WTC11 (cell line): ENCODE measurements around the gene SRCIN1. TPM values are rescaled to one million over a fixed set of nuclear protein-coding genes. Genes with fewer than 3 reads are reported as not detected.

ENCODE experiments used
- ATF1 ChIP-seq: sonication (generic); formaldehyde crosslinking; IDR thresholded peaks from 2 replicates; pipeline ENCODE4 v1.8.1; 2023; ENCODE audit warnings: mild to moderate bottlenecking, moderate library complexity, missing genetic modification reagents
- ATF3 ChIP-seq: sonication (generic); formaldehyde crosslinking; conservative IDR thresholded peaks from 2 replicates; pipeline ENCODE4 v1.8.1; 2022; ENCODE audit warnings: mild to moderate bottlenecking, missing genetic modification reagents
- CBFB ChIP-seq: sonication (generic); formaldehyde crosslinking; IDR thresholded peaks from 2 replicates; pipeline ENCODE4 v1.8.1; 2022; ENCODE audit warnings: mild to moderate bottlenecking, low read depth, missing genetic modification reagents
- E2F5 ChIP-seq: sonication (generic); formaldehyde crosslinking; IDR thresholded peaks from 2 replicates; pipeline ENCODE4 v1.8.1; 2022; ENCODE audit warnings: mild to moderate bottlenecking, moderate library complexity, missing genetic modification reagents
- FOXK1 ChIP-seq: sonication (generic); formaldehyde crosslinking; IDR thresholded peaks from 2 replicates; pipeline ENCODE4 v1.8.0; 2022; ENCODE audit warnings: mild to moderate bottlenecking, moderate library complexity, missing genetic modification reagents
- GTF2I ChIP-seq: fragments of 250-450 bp; sonication (Bioruptor Pico); conservative IDR thresholded peaks from 2 replicates; pipeline ENCODE4 v1.4.0; 2021; ENCODE audit warnings: mild to moderate bottlenecking
- NR2C2 ChIP-seq: sonication (generic); formaldehyde crosslinking; IDR thresholded peaks from 2 replicates; pipeline ENCODE4 v1.8.0; 2022; ENCODE audit warnings: mild to moderate bottlenecking, missing genetic modification reagents
- RORB ChIP-seq: fragments of 250-450 bp; sonication (Bioruptor Pico); IDR thresholded peaks from 2 replicates; pipeline ENCODE4 v1.9.0; 2021; ENCODE audit warnings: mild to moderate bottlenecking
- SMAD3 ChIP-seq: sonication (generic); formaldehyde crosslinking; IDR thresholded peaks from 2 replicates; pipeline ENCODE4 v1.8.0; 2022; ENCODE audit warnings: missing genetic modification reagents, mild to moderate bottlenecking, borderline replicate concordance
- SMAD4 ChIP-seq: sonication (generic); formaldehyde crosslinking; IDR thresholded peaks from 2 replicates; pipeline ENCODE4 v1.8.0; 2022; ENCODE audit warnings: mild to moderate bottlenecking, missing genetic modification reagents
- TCF7 ChIP-seq: sonication (generic); formaldehyde crosslinking; IDR thresholded peaks from 2 replicates; pipeline ENCODE4 v1.8.0; 2022; ENCODE audit warnings: mild to moderate bottlenecking, low read depth, missing genetic modification reagents, moderate library complexity
- USF1 ChIP-seq: sonication (generic); formaldehyde crosslinking; IDR thresholded peaks from 2 replicates; pipeline ENCODE4 v1.8.0; 2022; ENCODE audit warnings: mild to moderate bottlenecking, missing genetic modification reagents
- ZMAT4 ChIP-seq: fragments of 250-450 bp; sonication (Bioruptor Pico); IDR thresholded peaks from 2 replicates; pipeline ENCODE4 v1.9.0; 2021; ENCODE audit warnings: mild to moderate bottlenecking
- ZNF232 ChIP-seq: sonication (generic); formaldehyde crosslinking; IDR thresholded peaks from 2 replicates; pipeline ENCODE4 v1.8.0; 2022; ENCODE audit warnings: mild to moderate bottlenecking, missing genetic modification reagents
- ZNF396 ChIP-seq: fragments of 250-450 bp; sonication (Bioruptor Pico); IDR thresholded peaks from 2 replicates; pipeline ENCODE4 v1.8.0; 2021; ENCODE audit warnings: mild to moderate bottlenecking, moderate library complexity, borderline replicate concordance
- ZNF425 ChIP-seq: fragments of 250-450 bp; sonication (Bioruptor Pico); conservative IDR thresholded peaks from 2 replicates; pipeline ENCODE4 v1.9.0; 2021; ENCODE audit warnings: mild to moderate bottlenecking
- total RNA-seq: library from RNA; stranded (reverse); gene quantifications from 3 replicates; pipeline ENCODE4 v1.2.3, GENCODE V29; 2021
- TF ChIP-seq, protein P1 (sequence below): sonication (generic); formaldehyde crosslinking; IDR thresholded peaks from 2 replicates; pipeline ENCODE4 v1.8.1; 2023; ENCODE audit warnings: mild to moderate bottlenecking, missing genetic modification reagents, moderate library complexity
- TF ChIP-seq, protein P2 (sequence below): fragments of 250-450 bp; sonication (Bioruptor Pico); IDR thresholded peaks from 2 replicates; pipeline ENCODE4 v1.9.0; 2021; ENCODE audit warnings: mild to moderate bottlenecking, borderline replicate concordance
- TF ChIP-seq, protein P3 (sequence below): sonication (generic); formaldehyde crosslinking; IDR thresholded peaks from 2 replicates; pipeline ENCODE4 v1.8.0; 2023; ENCODE audit warnings: missing genetic modification reagents, mild to moderate bottlenecking, borderline replicate concordance
- TF ChIP-seq, protein P4 (sequence below): sonication (generic); formaldehyde crosslinking; conservative IDR thresholded peaks from 2 replicates; pipeline ENCODE4 v1.8.1; 2023; ENCODE audit warnings: mild to moderate bottlenecking, low read depth, missing genetic modification reagents, moderate library complexity

Gene SRCIN1
- total RNA-seq, 1 experiment from 2014 or later, result 17.3 TPM

GRCh38 chr17:38557836-38558727, 47.7 kb downstream of the SRCIN1 start (continued):
- no peak for TF ChIP-seq CBFB
- TF ChIP-seq ZNF232, result no peak
- no peak for TF ChIP-seq ZMAT4 (CRISPR knock-in tag)
- TF ChIP-seq NR2C2 (CRISPR knock-in tag), result no peak
- TF ChIP-seq GTF2I (CRISPR knock-in tag), result no peak
- 0 out of 2 replicates have a peak, but pooled peaks have one; percentile 11 for TF ChIP-seq SMAD3
- no peak for TF ChIP-seq TCF7 (CRISPR knock-in tag)
- TF ChIP-seq RORB (CRISPR knock-in tag), result no peak
- TF ChIP-seq E2F5 (CRISPR knock-in tag), result peak; percentile 92
- TF ChIP-seq, protein P1, sequence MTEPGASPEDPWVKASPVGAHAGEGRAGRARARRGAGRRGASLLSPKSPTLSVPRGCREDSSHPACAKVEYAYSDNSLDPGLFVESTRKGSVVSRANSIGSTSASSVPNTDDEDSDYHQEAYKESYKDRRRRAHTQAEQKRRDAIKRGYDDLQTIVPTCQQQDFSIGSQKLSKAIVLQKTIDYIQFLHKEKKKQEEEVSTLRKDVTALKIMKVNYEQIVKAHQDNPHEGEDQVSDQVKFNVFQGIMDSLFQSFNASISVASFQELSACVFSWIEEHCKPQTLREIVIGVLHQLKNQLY (CRISPR knock-in tag), result no peak
- no peak for TF ChIP-seq ZNF425 (CRISPR knock-in tag)
- no peak for TF ChIP-seq SMAD4 (CRISPR knock-in tag)
- TF ChIP-seq FOXK1 (CRISPR knock-in tag), result peak; percentile 26; the same call in 1 of the 2 replicates
- no peak for TF ChIP-seq ZNF396
- TF ChIP-seq, protein P2, sequence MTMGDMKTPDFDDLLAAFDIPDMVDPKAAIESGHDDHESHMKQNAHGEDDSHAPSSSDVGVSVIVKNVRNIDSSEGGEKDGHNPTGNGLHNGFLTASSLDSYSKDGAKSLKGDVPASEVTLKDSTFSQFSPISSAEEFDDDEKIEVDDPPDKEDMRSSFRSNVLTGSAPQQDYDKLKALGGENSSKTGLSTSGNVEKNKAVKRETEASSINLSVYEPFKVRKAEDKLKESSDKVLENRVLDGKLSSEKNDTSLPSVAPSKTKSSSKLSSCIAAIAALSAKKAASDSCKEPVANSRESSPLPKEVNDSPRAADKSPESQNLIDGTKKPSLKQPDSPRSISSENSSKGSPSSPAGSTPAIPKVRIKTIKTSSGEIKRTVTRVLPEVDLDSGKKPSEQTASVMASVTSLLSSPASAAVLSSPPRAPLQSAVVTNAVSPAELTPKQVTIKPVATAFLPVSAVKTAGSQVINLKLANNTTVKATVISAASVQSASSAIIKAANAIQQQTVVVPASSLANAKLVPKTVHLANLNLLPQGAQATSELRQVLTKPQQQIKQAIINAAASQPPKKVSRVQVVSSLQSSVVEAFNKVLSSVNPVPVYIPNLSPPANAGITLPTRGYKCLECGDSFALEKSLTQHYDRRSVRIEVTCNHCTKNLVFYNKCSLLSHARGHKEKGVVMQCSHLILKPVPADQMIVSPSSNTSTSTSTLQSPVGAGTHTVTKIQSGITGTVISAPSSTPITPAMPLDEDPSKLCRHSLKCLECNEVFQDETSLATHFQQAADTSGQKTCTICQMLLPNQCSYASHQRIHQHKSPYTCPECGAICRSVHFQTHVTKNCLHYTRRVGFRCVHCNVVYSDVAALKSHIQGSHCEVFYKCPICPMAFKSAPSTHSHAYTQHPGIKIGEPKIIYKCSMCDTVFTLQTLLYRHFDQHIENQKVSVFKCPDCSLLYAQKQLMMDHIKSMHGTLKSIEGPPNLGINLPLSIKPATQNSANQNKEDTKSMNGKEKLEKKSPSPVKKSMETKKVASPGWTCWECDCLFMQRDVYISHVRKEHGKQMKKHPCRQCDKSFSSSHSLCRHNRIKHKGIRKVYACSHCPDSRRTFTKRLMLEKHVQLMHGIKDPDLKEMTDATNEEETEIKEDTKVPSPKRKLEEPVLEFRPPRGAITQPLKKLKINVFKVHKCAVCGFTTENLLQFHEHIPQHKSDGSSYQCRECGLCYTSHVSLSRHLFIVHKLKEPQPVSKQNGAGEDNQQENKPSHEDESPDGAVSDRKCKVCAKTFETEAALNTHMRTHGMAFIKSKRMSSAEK (CRISPR knock-in tag), result no peak
- TF ChIP-seq ATF3 (CRISPR knock-in tag), result no peak
- no peak for TF ChIP-seq ATF1 (CRISPR knock-in tag)
- TF ChIP-seq, protein P3, sequence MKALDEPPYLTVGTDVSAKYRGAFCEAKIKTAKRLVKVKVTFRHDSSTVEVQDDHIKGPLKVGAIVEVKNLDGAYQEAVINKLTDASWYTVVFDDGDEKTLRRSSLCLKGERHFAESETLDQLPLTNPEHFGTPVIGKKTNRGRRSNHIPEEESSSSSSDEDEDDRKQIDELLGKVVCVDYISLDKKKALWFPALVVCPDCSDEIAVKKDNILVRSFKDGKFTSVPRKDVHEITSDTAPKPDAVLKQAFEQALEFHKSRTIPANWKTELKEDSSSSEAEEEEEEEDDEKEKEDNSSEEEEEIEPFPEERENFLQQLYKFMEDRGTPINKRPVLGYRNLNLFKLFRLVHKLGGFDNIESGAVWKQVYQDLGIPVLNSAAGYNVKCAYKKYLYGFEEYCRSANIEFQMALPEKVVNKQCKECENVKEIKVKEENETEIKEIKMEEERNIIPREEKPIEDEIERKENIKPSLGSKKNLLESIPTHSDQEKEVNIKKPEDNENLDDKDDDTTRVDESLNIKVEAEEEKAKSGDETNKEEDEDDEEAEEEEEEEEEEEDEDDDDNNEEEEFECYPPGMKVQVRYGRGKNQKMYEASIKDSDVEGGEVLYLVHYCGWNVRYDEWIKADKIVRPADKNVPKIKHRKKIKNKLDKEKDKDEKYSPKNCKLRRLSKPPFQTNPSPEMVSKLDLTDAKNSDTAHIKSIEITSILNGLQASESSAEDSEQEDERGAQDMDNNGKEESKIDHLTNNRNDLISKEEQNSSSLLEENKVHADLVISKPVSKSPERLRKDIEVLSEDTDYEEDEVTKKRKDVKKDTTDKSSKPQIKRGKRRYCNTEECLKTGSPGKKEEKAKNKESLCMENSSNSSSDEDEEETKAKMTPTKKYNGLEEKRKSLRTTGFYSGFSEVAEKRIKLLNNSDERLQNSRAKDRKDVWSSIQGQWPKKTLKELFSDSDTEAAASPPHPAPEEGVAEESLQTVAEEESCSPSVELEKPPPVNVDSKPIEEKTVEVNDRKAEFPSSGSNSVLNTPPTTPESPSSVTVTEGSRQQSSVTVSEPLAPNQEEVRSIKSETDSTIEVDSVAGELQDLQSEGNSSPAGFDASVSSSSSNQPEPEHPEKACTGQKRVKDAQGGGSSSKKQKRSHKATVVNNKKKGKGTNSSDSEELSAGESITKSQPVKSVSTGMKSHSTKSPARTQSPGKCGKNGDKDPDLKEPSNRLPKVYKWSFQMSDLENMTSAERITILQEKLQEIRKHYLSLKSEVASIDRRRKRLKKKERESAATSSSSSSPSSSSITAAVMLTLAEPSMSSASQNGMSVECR, result no peak; the same call in 1 of the 2 replicates
- TF ChIP-seq, protein P4, sequence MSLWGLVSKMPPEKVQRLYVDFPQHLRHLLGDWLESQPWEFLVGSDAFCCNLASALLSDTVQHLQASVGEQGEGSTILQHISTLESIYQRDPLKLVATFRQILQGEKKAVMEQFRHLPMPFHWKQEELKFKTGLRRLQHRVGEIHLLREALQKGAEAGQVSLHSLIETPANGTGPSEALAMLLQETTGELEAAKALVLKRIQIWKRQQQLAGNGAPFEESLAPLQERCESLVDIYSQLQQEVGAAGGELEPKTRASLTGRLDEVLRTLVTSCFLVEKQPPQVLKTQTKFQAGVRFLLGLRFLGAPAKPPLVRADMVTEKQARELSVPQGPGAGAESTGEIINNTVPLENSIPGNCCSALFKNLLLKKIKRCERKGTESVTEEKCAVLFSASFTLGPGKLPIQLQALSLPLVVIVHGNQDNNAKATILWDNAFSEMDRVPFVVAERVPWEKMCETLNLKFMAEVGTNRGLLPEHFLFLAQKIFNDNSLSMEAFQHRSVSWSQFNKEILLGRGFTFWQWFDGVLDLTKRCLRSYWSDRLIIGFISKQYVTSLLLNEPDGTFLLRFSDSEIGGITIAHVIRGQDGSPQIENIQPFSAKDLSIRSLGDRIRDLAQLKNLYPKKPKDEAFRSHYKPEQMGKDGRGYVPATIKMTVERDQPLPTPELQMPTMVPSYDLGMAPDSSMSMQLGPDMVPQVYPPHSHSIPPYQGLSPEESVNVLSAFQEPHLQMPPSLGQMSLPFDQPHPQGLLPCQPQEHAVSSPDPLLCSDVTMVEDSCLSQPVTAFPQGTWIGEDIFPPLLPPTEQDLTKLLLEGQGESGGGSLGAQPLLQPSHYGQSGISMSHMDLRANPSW, result no peak
- no peak for TF ChIP-seq USF1
